Kidney (tissue), 14 donors: ENCODE measurements around the gene RNASE4. TPM values are rescaled to one million over a fixed set of nuclear protein-coding genes. Genes with fewer than 3 reads are reported as not detected.

Experiments used
- DNase-seq, 5 donors: peaks; one replicate each; pipeline ENCODE4 v3.0.0-alpha.2; 2013 to 2020
- FAIRE-seq: peaks from 2 replicates; lab custom pipeline; 2012; peaks lifted over from hg19 to GRCh38; lab: Jason Lieb, UNC
- H3K27ac ChIP-seq, 2 donors: one replicate each; pipeline ENCODE4 v1.7.0; 2013; ENCODE audit warnings: low read depth in 2 of 2, low read length in 2 of 2, inconsistent platforms in 1 of 2
- H3K27me3 ChIP-seq: one replicate; pipeline ENCODE4 v1.7.1; 2013; ENCODE audit warnings: low read length, inconsistent platforms; ENCODE audit not compliant: control insufficient read depth, insufficient read depth
- H3K36me3 ChIP-seq, 3 donors: one replicate each; pipeline versions ENCODE4 v1.7.0 to v1.7.1; 2013; ENCODE audit warnings: low read length in 3 of 3, control low read depth in 1 of 3, inconsistent platforms in 1 of 3; ENCODE audit not compliant: insufficient read depth in 3 of 3, control insufficient read depth in 2 of 3
- H3K4me1 ChIP-seq, 3 donors: one replicate each; pipeline versions ENCODE4 v1.7.0 to v1.7.1; 2013; ENCODE audit warnings: low read length in 3 of 3, inconsistent platforms in 1 of 3, low read depth in 1 of 3; ENCODE audit not compliant: control insufficient read depth in 2 of 3, insufficient read depth in 2 of 3
- H3K4me3 ChIP-seq, 3 donors: one replicate each; pipeline versions ENCODE4 v1.7.0 to v1.8.1; 2013; ENCODE audit warnings: low read length in 3 of 3, control low read depth in 1 of 3, inconsistent platforms in 1 of 3
- H3K9ac ChIP-seq, 3 donors: one replicate each; pipeline versions ENCODE4 v1.7.0 to v1.7.1; 2013; ENCODE audit warnings: low read length in 3 of 3, control low read depth in 1 of 3, inconsistent platforms in 1 of 3
- H3K9me3 ChIP-seq, 3 donors: one replicate each; pipeline versions ENCODE4 v1.7.0 to v1.7.1; 2013; ENCODE audit warnings: low read length in 3 of 3, control low read depth in 1 of 3, inconsistent platforms in 1 of 3; ENCODE audit not compliant: control insufficient read depth in 2 of 3, insufficient read depth in 1 of 3
- CTCF ChIP-seq: IDR thresholded peaks from 3 replicates; pipeline ENCODE4 v1.5.1; 2012; ENCODE audit warnings: mild to moderate bottlenecking, moderate library complexity, borderline replicate concordance; ENCODE audit not compliant: insufficient read depth; ENCODE audit errors: extremely low read depth
- intact Hi-C: fragments of 100-400 bp; cut with DNase I; formaldehyde crosslinking; loops from one replicate; pipeline ENCODE4 v1.11.1; 2022
- polyA plus RNA-seq: library from polyadenylated mRNA; stranded (reverse); fragments of 350-450 nt; fragmentation: Illumina TruSeq; extraction: RNeasy Lipid Tissue Mini Kit (QIAGEN cat#74804); gene quantifications from one replicate; pipeline ENCODE4 v1.2.3, GENCODE V29; 2014; ENCODE audit warnings: low read depth, low replicate concordance; ENCODE audit not compliant: insufficient read depth
- total RNA-seq: library from RNA; stranded (reverse); fragmentation: NEBNext Ultra II Directional; extraction: Animal tissue kit (Norgen Biotek cat#: 25700); gene quantifications from one replicate; pipeline ENCODE4 v1.2.1, GENCODE V29; 2021
- donor health status: control.
- donor health status: control.
- donor health status: control.
- donor health status: control.
- donor health status: control.
- donor health status: DM: yes; HTN: yes; CAD: no.
- donor health status: Normal renal cell carcinoma (clear cell type).

Gene RNASE4
- total and polyA plus RNA-seq, 2 donors from 2014 or later: 22.8 to 40.4 TPM

GRCh38 chr14:20687362-20688166 is 3.2 kb downstream of the RNASE4 start:
- Histone ChIP-seq H3K9me3 (no peaks in the 10 kb centered on the region), H3K27ac (peak overlapping the region; percentile 51 to 61), H3K36me3 (no peaks in the 10 kb centered on the region), H3K9ac (peak overlapping the region in 1 of 3 donors; percentile 21), H3K27me3 (no peaks in the 10 kb centered on the region), H3K4me1 (peaks cover 0 to 22% (median 7%) of the 10 kb centered on the region in 3 donors), H3K4me3 (peak overlapping the region in 1 of 3 donors; percentile 32)
- no peak for TF ChIP-seq CTCF
- DNase-seq (no peak), FAIRE-seq (no peak)
- intact Hi-C loops: loop anchor here (5.0 to 10.0 kb wide), 2 partner anchors 75 to 353 kb away; partner anchors contain the start of gene CCNB1IP1

GRCh38 chr14:20688167-20688839 is 3.9 kb downstream of the RNASE4 start, which contains the start of gene ANG:
Gene ANG, plus strand, starts transcription at chr14:20688764. Its CDS starts 4,801 bp downstream, at chr14:20693565.
- Histone ChIP-seq H3K9me3 (no peaks in the 10 kb centered on the region), H3K4me3 (peak within 1 kb of the TSS in 1 of 3 donors; percentile 32), H3K27me3 (no peaks in the 10 kb centered on the region), H3K36me3 (no peaks in the 10 kb centered on the region), H3K9ac (no peak within 1 kb of the TSS), H3K27ac (peak within 1 kb of the TSS; percentile 51 to 61), H3K4me1 (peaks cover 0 to 22% (median 7%) of the 10 kb centered on the region in 3 donors)
- intact Hi-C loops: loop anchor here (5.0 to 10.0 kb wide), 2 partner anchors 76 to 354 kb away; partner anchors contain the start of gene CCNB1IP1
- DNase-seq (no peak), FAIRE-seq (no peak)
- TF ChIP-seq CTCF: no peak

- Histone ChIP-seq H3K4me1 (peaks cover 0 to 22% (median 7%) of the 10 kb centered on the region in 3 donors), H3K27ac (no peak overlapping the region), H3K36me3 (no peaks in the 10 kb centered on the region), H3K4me3 (no peak overlapping the region), H3K27me3 (no peaks in the 10 kb centered on the region), H3K9me3 (no peaks in the 10 kb centered on the region), H3K9ac (no peak overlapping the region)
- intact Hi-C loops: loop anchor here (10.0 kb wide), 1 partner anchor 164 kb away; no protein-coding TSS in a partner anchor
- DNase-seq: peak in 4 of 5 donors; percentile 58 to 87 (median 72)
- peak; percentile 94 for FAIRE-seq
- peak; percentile 90 for TF ChIP-seq CTCF
Observed at GRCh38 chr14:20690848-20691640, 6.7 kb downstream of the RNASE4 start.
